ENCODE results near the gene SDK1. TPM values are rescaled to one million over a fixed set of nuclear protein-coding genes. Genes with fewer than 3 reads are reported as not detected.

Gene SDK1
- total and polyA plus RNA-seq, 4 experiments from 2014 or later: 0.06 to 0.26 TPM; not detected in 2

DNA sequence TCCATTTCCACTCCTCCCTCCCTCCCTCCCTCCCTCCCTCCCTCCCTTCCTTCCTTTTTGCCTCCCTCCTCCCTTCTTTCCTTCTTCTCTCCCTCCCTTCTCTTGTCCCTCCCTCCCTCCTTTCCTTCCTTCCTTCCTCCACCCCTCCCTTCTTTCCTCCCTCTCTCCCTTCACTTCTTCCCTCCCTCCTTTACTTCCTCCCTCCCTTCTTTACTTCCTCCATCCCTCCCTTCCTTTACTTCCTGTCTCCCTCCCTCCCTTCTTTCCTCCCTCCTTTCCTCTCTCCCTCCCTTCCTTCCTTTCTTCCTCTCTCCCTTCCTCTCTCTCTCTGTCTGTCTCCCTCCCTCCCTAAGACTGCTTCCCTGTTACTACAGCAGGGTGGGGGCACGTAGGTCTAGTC lies 782.5 kb downstream of the SDK1 start:
- H3K27ac ChIP-seq (ENCODE audit: low read depth, low read length): no peak overlapping the region
- no peak overlapping the region for H3K4me3 Mint-ChIP-seq
- no peaks in the 10 kb centered on the region for H3K9me3 ChIP-seq (ENCODE audit: control insufficient read depth in 1 of 2, low read length in 2 of 2)
- H3K4me1 Mint-ChIP-seq: no peaks in the 10 kb centered on the region
- peak overlapping the region in 2 of 7 donors; percentile 13 to 29 for H3K27ac Mint-ChIP-seq
- peaks cover under 1 to 3% of the 10 kb centered on the region in 2 donors for H3K27me3 Mint-ChIP-seq
- no peaks in the 10 kb centered on the region for H3K27me3 ChIP-seq (ENCODE audit: insufficient read depth, low read length)
- peaks cover 0 to 5% (median 0%) of the 10 kb centered on the region in 8 donors for H3K9me3 Mint-ChIP-seq
- no peak for DNase-seq
- H3K36me3 Mint-ChIP-seq: no peaks in the 10 kb centered on the region
- intact Hi-C loops (cut with micrococcal nuclease): no loop called here
- CTCF ChIA-PET (ENCODE audit: partially characterized antibody): no interaction called here
- no peaks in the 10 kb centered on the region for H3K4me1 ChIP-seq (ENCODE audit: insufficient read depth, low read length)
- H3K36me3 ChIP-seq (ENCODE audit: insufficient read depth, low read length): no peaks in the 10 kb centered on the region
- POLR2A ChIA-PET (ENCODE audit: partially characterized antibody): no interaction called here
- no peak overlapping the region for H3K4me3 ChIP-seq (ENCODE audit: low read length in 2 of 2)

DNA sequence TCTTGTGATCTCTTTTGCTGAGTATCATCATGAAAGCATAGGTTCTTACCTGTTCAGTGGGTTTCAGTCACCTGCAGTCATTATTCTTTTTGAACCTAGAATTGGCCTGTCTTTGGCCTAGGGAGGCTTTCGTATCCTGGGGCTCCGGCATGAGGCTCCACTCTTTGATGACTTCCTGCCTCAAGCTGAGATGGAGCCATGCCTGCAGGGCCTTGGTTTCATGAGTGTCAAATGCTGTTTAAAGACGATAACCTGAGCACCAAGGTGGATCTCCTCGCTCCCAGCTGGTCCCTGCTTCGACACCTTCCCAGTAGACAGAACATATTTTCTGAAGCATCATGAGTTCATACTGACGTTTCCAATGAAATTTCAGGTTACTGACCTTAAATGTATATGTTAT lies 783.2 kb downstream of the SDK1 start:
- ChIA-PET CTCF (ENCODE audit: partially characterized antibody) (no interaction called here), POLR2A (ENCODE audit: partially characterized antibody) (no interaction called here)
- no peak for DNase-seq
- Histone ChIP-seq H3K36me3 (ENCODE audit: insufficient read depth, low read length) (no peaks in the 10 kb centered on the region), H3K4me3 (ENCODE audit: low read length in 2 of 2) (no peak overlapping the region), H3K27me3 (ENCODE audit: insufficient read depth, low read length) (no peaks in the 10 kb centered on the region), H3K9me3 (ENCODE audit: control insufficient read depth in 1 of 2, low read length in 2 of 2) (no peaks in the 10 kb centered on the region), H3K27ac (ENCODE audit: low read depth, low read length) (no peak overlapping the region), H3K4me1 (ENCODE audit: insufficient read depth, low read length) (no peaks in the 10 kb centered on the region)
- Mint-ChIP-seq H3K27ac (no peak overlapping the region), H3K4me1 (no peaks in the 10 kb centered on the region), H3K36me3 (no peaks in the 10 kb centered on the region), H3K9me3 (peaks cover 0 to 5% (median 0%) of the 10 kb centered on the region in 8 donors), H3K4me3 (no peak overlapping the region), H3K27me3 (peaks cover 2 to 3% of the 10 kb centered on the region in 2 donors)
- intact Hi-C loops (cut with micrococcal nuclease): no loop called here

GRCh38 chr7:4085937-4086691 lies 785.1 kb downstream of the SDK1 start:
- Mint-ChIP-seq H3K9me3 (peaks cover 0 to 12% (median 3%) of the 10 kb centered on the region in 8 donors), H3K27me3 (peaks cover 2 to 3% of the 10 kb centered on the region in 2 donors), H3K4me3 (no peak overlapping the region), H3K27ac (no peak overlapping the region), H3K4me1 (no peaks in the 10 kb centered on the region), H3K36me3 (no peaks in the 10 kb centered on the region)
- Histone ChIP-seq H3K27ac (ENCODE audit: low read depth, low read length) (no peak overlapping the region), H3K9me3 (ENCODE audit: control insufficient read depth in 1 of 2, low read length in 2 of 2) (no peaks in the 10 kb centered on the region), H3K4me3 (ENCODE audit: low read length in 2 of 2) (no peak overlapping the region), H3K27me3 (ENCODE audit: insufficient read depth, low read length) (no peaks in the 10 kb centered on the region), H3K4me1 (ENCODE audit: insufficient read depth, low read length) (no peaks in the 10 kb centered on the region), H3K36me3 (ENCODE audit: insufficient read depth, low read length) (no peaks in the 10 kb centered on the region)
- POLR2A ChIA-PET (ENCODE audit: partially characterized antibody): no interaction called here
- intact Hi-C loops (cut with micrococcal nuclease): no loop called here
- no peak for DNase-seq
- CTCF ChIA-PET (ENCODE audit: partially characterized antibody): no interaction called here

- CTCF ChIA-PET (ENCODE audit: partially characterized antibody): no interaction called here
Observed at GRCh38 chr7:4086723-4087122, 785.7 kb downstream of the SDK1 start.

DNA sequence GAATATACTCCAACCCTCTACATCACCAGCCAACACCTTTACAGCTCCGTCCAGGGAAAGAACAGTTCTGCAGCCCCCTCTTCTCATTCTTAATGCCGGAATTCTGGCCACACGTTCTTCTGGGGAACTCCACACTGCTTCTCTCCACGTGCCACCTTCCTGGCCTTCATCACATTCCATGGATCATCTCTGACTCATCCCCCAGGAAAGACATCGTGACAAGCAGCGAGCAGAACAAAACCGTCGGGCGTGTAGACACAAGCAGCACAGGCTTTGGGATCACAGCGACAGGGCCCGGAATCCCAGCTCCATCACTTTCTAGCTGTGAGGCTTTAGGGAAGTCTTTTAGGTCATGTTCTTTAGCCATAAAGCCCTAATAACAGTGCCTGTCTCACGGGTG lies 790.7 kb downstream of the SDK1 start:
- no peak for DNase-seq
- no peaks in the 10 kb centered on the region for H3K4me1 Mint-ChIP-seq
- ChIA-PET CTCF (ENCODE audit: partially characterized antibody) (no interaction called here), POLR2A (ENCODE audit: partially characterized antibody) (no interaction called here)
- no peaks in the 10 kb centered on the region for H3K36me3 ChIP-seq (ENCODE audit: insufficient read depth, low read length)
- no peak overlapping the region for H3K27ac ChIP-seq (ENCODE audit: low read depth, low read length)
- no peak overlapping the region for H3K4me3 Mint-ChIP-seq
- no peaks in the 10 kb centered on the region for H3K27me3 ChIP-seq (ENCODE audit: insufficient read depth, low read length)
- H3K36me3 Mint-ChIP-seq: no peaks in the 10 kb centered on the region
- H3K9me3 Mint-ChIP-seq: peaks cover 0 to 7% (median 3%) of the 10 kb centered on the region in 8 donors
- H3K27ac Mint-ChIP-seq: no peak overlapping the region
- intact Hi-C loops (cut with micrococcal nuclease): no loop called here
- peaks cover 3 to 6% of the 10 kb centered on the region in 2 donors for H3K27me3 Mint-ChIP-seq
- no peak overlapping the region for H3K4me3 ChIP-seq (ENCODE audit: low read length in 2 of 2)
- H3K4me1 ChIP-seq (ENCODE audit: insufficient read depth, low read length): no peaks in the 10 kb centered on the region
- no peaks in the 10 kb centered on the region for H3K9me3 ChIP-seq (ENCODE audit: control insufficient read depth in 1 of 2, low read length in 2 of 2)

More at GRCh38 chr7:4086723-4087122, 785.7 kb downstream of the SDK1 start:
- Mint-ChIP-seq H3K27me3 (peaks cover 3% of the 10 kb centered on the region in 2 donors), H3K36me3 (no peaks in the 10 kb centered on the region), H3K4me3 (no peak overlapping the region), H3K27ac (no peak overlapping the region), H3K9me3 (peaks cover 0 to 12% (median 3%) of the 10 kb centered on the region in 8 donors), H3K4me1 (no peaks in the 10 kb centered on the region)
- H3K27me3 ChIP-seq (ENCODE audit: insufficient read depth, low read length): no peaks in the 10 kb centered on the region
- no peak overlapping the region for H3K27ac ChIP-seq (ENCODE audit: low read depth, low read length)
- intact Hi-C loops (cut with micrococcal nuclease): no loop called here
- DNase-seq: no peak
- POLR2A ChIA-PET (ENCODE audit: partially characterized antibody): no interaction called here
- H3K9me3 ChIP-seq (ENCODE audit: control insufficient read depth in 1 of 2, low read length in 2 of 2): no peaks in the 10 kb centered on the region
- no peaks in the 10 kb centered on the region for H3K4me1 ChIP-seq (ENCODE audit: insufficient read depth, low read length)
- H3K36me3 ChIP-seq (ENCODE audit: insufficient read depth, low read length): no peaks in the 10 kb centered on the region
- no peak overlapping the region for H3K4me3 ChIP-seq (ENCODE audit: low read length in 2 of 2)

GRCh38 chr7:4093035-4093434 lies 792.0 kb downstream of the SDK1 start:
- CTCF ChIA-PET (ENCODE audit: partially characterized antibody): no interaction called here
- no peak overlapping the region for H3K27ac Mint-ChIP-seq
- Histone ChIP-seq H3K4me3 (ENCODE audit: low read length in 2 of 2) (no peak overlapping the region), H3K36me3 (ENCODE audit: insufficient read depth, low read length) (no peaks in the 10 kb centered on the region), H3K9me3 (ENCODE audit: control insufficient read depth in 1 of 2, low read length in 2 of 2) (no peaks in the 10 kb centered on the region), H3K27me3 (ENCODE audit: insufficient read depth, low read length) (no peaks in the 10 kb centered on the region), H3K4me1 (ENCODE audit: insufficient read depth, low read length) (peaks cover 7% of the 10 kb centered on the region), H3K27ac (ENCODE audit: low read depth, low read length) (no peak overlapping the region)
- H3K27me3 Mint-ChIP-seq: peaks cover 4 to 6% of the 10 kb centered on the region in 2 donors
- no peak for DNase-seq
- H3K4me3 Mint-ChIP-seq: no peak overlapping the region
- peaks cover 0 to 7% (median 3%) of the 10 kb centered on the region in 8 donors for H3K9me3 Mint-ChIP-seq
- POLR2A ChIA-PET (ENCODE audit: partially characterized antibody): no interaction called here
- intact Hi-C loops (cut with micrococcal nuclease): no loop called here
- H3K4me1 Mint-ChIP-seq: no peaks in the 10 kb centered on the region
- H3K36me3 Mint-ChIP-seq: no peaks in the 10 kb centered on the region

GRCh38 chr7:4093483-4093882 lies 792.4 kb downstream of the SDK1 start:
- no peak overlapping the region for H3K27ac ChIP-seq (ENCODE audit: low read depth, low read length)
- ChIA-PET POLR2A (ENCODE audit: partially characterized antibody) (no interaction called here), CTCF (ENCODE audit: partially characterized antibody) (no interaction called here)
- Mint-ChIP-seq H3K27me3 (peaks cover 4 to 6% of the 10 kb centered on the region in 2 donors), H3K36me3 (no peaks in the 10 kb centered on the region), H3K27ac (no peak overlapping the region), H3K4me3 (no peak overlapping the region), H3K9me3 (peaks cover 0 to 7% (median 3%) of the 10 kb centered on the region in 8 donors), H3K4me1 (no peaks in the 10 kb centered on the region)
- no peaks in the 10 kb centered on the region for H3K9me3 ChIP-seq (ENCODE audit: control insufficient read depth in 1 of 2, low read length in 2 of 2)
- peaks cover 7% of the 10 kb centered on the region for H3K4me1 ChIP-seq (ENCODE audit: insufficient read depth, low read length)
- H3K36me3 ChIP-seq (ENCODE audit: insufficient read depth, low read length): no peaks in the 10 kb centered on the region
- no peak for DNase-seq
- intact Hi-C loops (cut with micrococcal nuclease): no loop called here
- H3K4me3 ChIP-seq (ENCODE audit: low read length in 2 of 2): no peak overlapping the region
- no peaks in the 10 kb centered on the region for H3K27me3 ChIP-seq (ENCODE audit: insufficient read depth, low read length)

Data from CD4-positive, alpha-beta memory T cell (primary cell).